Measurements from ENCODE around the gene TALDO1.

GRCh38 chr11:776561-777287, 29.5 kb downstream of the TALDO1 start:
- peak; percentile 11; the same call in 1 of the 2 replicates for TF ChIP-seq CTCF (IDR thresholded peaks at IDR 0.05; ENCODE audit: low read length)
- TF ChIP-seq EZH2 (IDR thresholded peaks at IDR 0.05; ENCODE audit: borderline replicate concordance, low read length): no peak
